DND-41 (cell line): ENCODE data around the gene RMND5B.

Source experiments
- ATAC-seq: fragments of 200-7000 bp; cut with Tn5 transposase; 3 replicates; pipeline ENCODE4 v1.9.1; 2021; ENCODE audit warnings: low read depth; ENCODE audit not compliant: insufficient read depth
- DNase-seq: peaks from one replicate; pipeline ENCODE4 v3.0.0-alpha.2; 2020
- H2AFZ ChIP-seq: 2 replicates; pipeline ENCODE4 v1.6.0; 2012; ENCODE audit warnings: low read depth, low read length
- H3K27ac ChIP-seq: 2 replicates; pipeline ENCODE4 v1.5.1; 2012; ENCODE audit warnings: low read length, inconsistent platforms
- H3K27me3 ChIP-seq: fragments of 200-600 bp; sonication (generic); 2 replicates; pipeline ENCODE4 v1.6.0; 2012; ENCODE audit warnings: low read length, mild to moderate bottlenecking, inconsistent platforms; ENCODE audit not compliant: insufficient read depth, poor library complexity
- H3K36me3 ChIP-seq: 2 replicates; pipeline ENCODE4 v1.5.1; 2012; ENCODE audit warnings: low read length, inconsistent platforms; ENCODE audit not compliant: insufficient read depth
- H3K4me1 ChIP-seq: 2 replicates; pipeline ENCODE4 v1.5.1; 2012; ENCODE audit warnings: mild to moderate bottlenecking, low read length; ENCODE audit not compliant: insufficient read depth
- H3K4me2 ChIP-seq: 2 replicates; pipeline ENCODE4 v1.6.0; 2012; ENCODE audit warnings: mild to moderate bottlenecking, moderate library complexity, low read length, inconsistent platforms; ENCODE audit not compliant: insufficient read depth
- H3K4me3 ChIP-seq, 2 experiments: fragments of 200-600 bp in 1 of 2; shearing (Covaris generic) in 1 of 2; 2 replicates each; pipeline ENCODE4 v1.5.1; 2012 to 2016; ENCODE audit warnings: inconsistent platforms in 2 of 2, low read length in 2 of 2, mild to moderate bottlenecking in 2 of 2, low read depth in 1 of 2, moderate library complexity in 1 of 2
- H3K79me2 ChIP-seq: 2 replicates; pipeline ENCODE4 v1.6.0; 2012; ENCODE audit warnings: low read length, inconsistent platforms; ENCODE audit not compliant: insufficient read depth
- H3K9ac ChIP-seq: 2 replicates; pipeline ENCODE4 v1.6.0; 2012; ENCODE audit warnings: low read depth, mild to moderate bottlenecking, inconsistent platforms, low read length, moderate library complexity
- H3K9me3 ChIP-seq: 2 replicates; pipeline ENCODE4 v1.5.1; 2012; ENCODE audit warnings: low read length, moderate library complexity, mild to moderate bottlenecking, inconsistent platforms; ENCODE audit not compliant: insufficient read depth, severe bottlenecking
- H4K20me1 ChIP-seq: 2 replicates; pipeline ENCODE4 v1.6.0; 2012; ENCODE audit warnings: low read length; ENCODE audit not compliant: insufficient read depth
- CTCF ChIP-seq: IDR thresholded peaks from 2 replicates; pipeline ENCODE4 v1.5.1; 2012; ENCODE audit warnings: borderline replicate concordance, low read length, moderate library complexity, mild to moderate bottlenecking; ENCODE audit not compliant: poor library complexity, severe bottlenecking; ENCODE audit errors: extremely low read depth
- EZH2 ChIP-seq: IDR thresholded peaks from 3 replicates; pipeline ENCODE4 v1.6.1; 2012; ENCODE audit warnings: borderline replicate concordance, low read depth, mild to moderate bottlenecking, moderate library complexity, low read length, inconsistent platforms; ENCODE audit not compliant: severe bottlenecking

RMND5B gene

GRCh38 chr5:178182158-178182876, 51.5 kb downstream of the RMND5B start:
- Histone ChIP-seq H3K4me2 (no peak overlapping the region), H3K79me2 (no peaks in the 10 kb centered on the region), H3K4me3 (no peak overlapping the region), H3K36me3 (no peaks in the 10 kb centered on the region), H3K27me3 (no peaks in the 10 kb centered on the region), H3K9me3 (no peaks in the 10 kb centered on the region), H3K9ac (no peak overlapping the region), H2AFZ (no peak overlapping the region), H3K4me1 (no peaks in the 10 kb centered on the region), H3K27ac (no peak overlapping the region), H4K20me1 (no peaks in the 10 kb centered on the region)
- ATAC-seq (no peak; the same call in 1 of the 3 replicates), DNase-seq (no peak)
- no peak for TF ChIP-seq EZH2
- TF ChIP-seq CTCF, result no peak

GRCh38 chr5:178186427-178186826, 55.6 kb downstream of the RMND5B start:
- H3K27ac ChIP-seq, result no peak overlapping the region
- no peaks in the 10 kb centered on the region for H4K20me1 ChIP-seq
- H3K9ac ChIP-seq, result no peak overlapping the region
- DNase-seq (no peak), ATAC-seq (no peak)
- H3K4me3 ChIP-seq, result no peak overlapping the region
- no peaks in the 10 kb centered on the region for H3K36me3 ChIP-seq
- H3K4me2 ChIP-seq, result no peak overlapping the region
- no peaks in the 10 kb centered on the region for H3K9me3 ChIP-seq
- no peak overlapping the region for H2AFZ ChIP-seq
- H3K79me2 ChIP-seq, result no peaks in the 10 kb centered on the region
- H3K4me1 ChIP-seq, result no peaks in the 10 kb centered on the region
- no peak for TF ChIP-seq EZH2
- TF ChIP-seq CTCF, result no peak
- H3K27me3 ChIP-seq, result no peaks in the 10 kb centered on the region

- H3K4me2 ChIP-seq, result no peak within 1 kb of the TSS
Observed at GRCh38 chr5:178187014-178187413, 56.2 kb downstream of the RMND5B start, which contains the start of gene GMCL2. GMCL2 (minus strand) TSS chr5:178187371; CDS start chr5:178187299, 72 bp downstream.

More at GRCh38 chr5:178187014-178187413, 56.2 kb downstream of the RMND5B start, which contains the start of gene GMCL2:
- Histone ChIP-seq H4K20me1 (no peaks in the 10 kb centered on the region), H2AFZ (no peak within 1 kb of the TSS), H3K9ac (no peak within 1 kb of the TSS), H3K27ac (no peak within 1 kb of the TSS), H3K79me2 (no peaks in the 10 kb centered on the region), H3K9me3 (no peaks in the 10 kb centered on the region), H3K4me3 (no peak within 1 kb of the TSS), H3K36me3 (no peaks in the 10 kb centered on the region), H3K27me3 (no peaks in the 10 kb centered on the region), H3K4me1 (no peaks in the 10 kb centered on the region)
- DNase-seq (no peak), ATAC-seq (no peak)
- no peak for TF ChIP-seq CTCF
- no peak for TF ChIP-seq EZH2
